ENCODE results near the gene HFE. TPM values are rescaled to one million over a fixed set of nuclear protein-coding genes. Genes with fewer than 3 reads are reported as not detected.

The HFE gene
- total and polyA plus RNA-seq, 12 donors: 6.2 to 32.1 (median 15.2) TPM

GRCh38 chr6:26065952-26066380, 21.3 kb upstream of the HFE start:
- no peaks in the 10 kb centered on the region for H3K27me3 ChIP-seq
- WGBS, 4 donors: 0% methylated on average over 4 of the region's 4 CpGs
- TF ChIP-seq CTCF (IDR thresholded peaks at IDR 0.05): peak; percentile 77 to 92 (median 90)
- no peak for TF ChIP-seq POLR2A (IDR thresholded peaks at IDR 0.05)
- intact Hi-C loops (cut with DNase I): loop anchor here in 1 of 2 donors (2.0 kb wide), 1 partner anchor 27 kb away; no protein-coding TSS in a partner anchor
- DNase-seq: peak; percentile 56 to 84 (median 77)
- H3K4me3 ChIP-seq: no peak overlapping the region
- peak overlapping the region in 1 of 5 donors; percentile 7 for H3K27ac ChIP-seq
- H3K4me1 ChIP-seq (replicated peaks in 1 of 2): peaks cover 0 to 6% of the 10 kb centered on the region in 2 donors
- H3K9me3 ChIP-seq (replicated peaks in 1 of 3): no peaks in the 10 kb centered on the region
- no peaks in the 10 kb centered on the region for H3K36me3 ChIP-seq (replicated peaks in 1 of 2)

GRCh38 chr6:26067367-26067766, 19.9 kb upstream of the HFE start:
- Histone ChIP-seq H3K27me3 (no peaks in the 10 kb centered on the region), H3K27ac (no peak overlapping the region), H3K4me3 (no peak overlapping the region), H3K36me3 (replicated peaks in 1 of 2) (no peaks in the 10 kb centered on the region), H3K4me1 (replicated peaks in 1 of 2) (peaks cover 0 to 6% of the 10 kb centered on the region in 2 donors), H3K9me3 (replicated peaks in 1 of 3) (no peaks in the 10 kb centered on the region)
- no peak for TF ChIP-seq CTCF (IDR thresholded peaks at IDR 0.05)
- no peak for TF ChIP-seq POLR2A (IDR thresholded peaks at IDR 0.05)
- intact Hi-C loops (cut with DNase I): no loop called here
- DNase-seq: no peak
- whole genome bisulfite sequencing, 4 donors: 73 to 79% (median 77%) methylated on average over 4 of the region's 4 CpGs

GRCh38 chr6:26068036-26068435, 19.2 kb upstream of the HFE start:
- H3K36me3 ChIP-seq (replicated peaks in 1 of 2): no peaks in the 10 kb centered on the region
- TF ChIP-seq POLR2A (IDR thresholded peaks at IDR 0.05): no peak
- TF ChIP-seq CTCF (IDR thresholded peaks at IDR 0.05): no peak
- no peaks in the 10 kb centered on the region for H3K9me3 ChIP-seq (replicated peaks in 1 of 3)
- no peak overlapping the region for H3K4me3 ChIP-seq
- H3K27me3 ChIP-seq: no peaks in the 10 kb centered on the region
- 77 to 90% (median 85%) methylated on average over 2 of the region's 2 CpGs for WGBS, 4 donors
- H3K27ac ChIP-seq: no peak overlapping the region
- DNase-seq: no peak
- intact Hi-C loops (cut with DNase I): no loop called here
- peaks cover 0 to 6% of the 10 kb centered on the region in 2 donors for H3K4me1 ChIP-seq (replicated peaks in 1 of 2)

- Histone ChIP-seq H3K27ac (no peak overlapping the region), H3K9me3 (replicated peaks in 1 of 3) (no peaks in the 10 kb centered on the region), H3K36me3 (replicated peaks in 1 of 2) (no peaks in the 10 kb centered on the region), H3K4me1 (replicated peaks in 1 of 2) (peaks cover 0 to 1% of the 10 kb centered on the region in 2 donors), H3K27me3 (no peaks in the 10 kb centered on the region), H3K4me3 (no peak overlapping the region)
- DNase-seq: peak in 4 of 7 donors; percentile 17 to 49 (median 40)
- intact Hi-C loops (cut with DNase I): no loop called here
- WGBS, 4 donors: 31 to 49% (median 45%) methylated on average over 5 to 7 of the region's 7 CpGs
- TF ChIP-seq CTCF (IDR thresholded peaks at IDR 0.05) (no peak), POLR2A (IDR thresholded peaks at IDR 0.05) (no peak)
These were observed 16.1 kb upstream of the HFE start for GRCh38 chr6:26071135-26071534.

Measured in adrenal gland (tissue), 12 donors.